ENCODE results near the gene GGACT.

GRCh38 chr13:100630555-100630954 lies 42.0 kb upstream of the GGACT start:
- TF ChIP-seq TAF1 (IDR thresholded peaks at IDR 0.05; ENCODE audit: borderline replicate concordance, insufficient read depth, low read length): no peak
- no peak for TF ChIP-seq REST (IDR thresholded peaks at IDR 0.05; ENCODE audit: insufficient read depth in 1 of 2, low read depth in 2 of 2, low read length in 2 of 2)
- no peak for TF ChIP-seq FOXP2 (optimal IDR thresholded peaks at IDR 0.05; ENCODE audit: borderline replicate concordance, extremely low read depth, extremely low read length, insufficient read depth)
- no peak for TF ChIP-seq POLR2AphosphoS5 (IDR thresholded peaks at IDR 0.05; ENCODE audit: low read depth, low read length)
- TF ChIP-seq SIN3A (IDR thresholded peaks at IDR 0.05; ENCODE audit: borderline replicate concordance, insufficient read depth, low read length): no peak
